GM12872 (cell line): ENCODE data around the gene PIK3AP1.

Source experiments
- TF ChIP-seq, protein P1 (sequence below): IDR thresholded peaks from 3 replicates; pipeline ENCODE4 v1.5.1; 2011; ENCODE audit warnings: low read depth, mild to moderate bottlenecking, low read length, moderate library complexity; ENCODE audit not compliant: insufficient read depth

Gene PIK3AP1

DNA sequence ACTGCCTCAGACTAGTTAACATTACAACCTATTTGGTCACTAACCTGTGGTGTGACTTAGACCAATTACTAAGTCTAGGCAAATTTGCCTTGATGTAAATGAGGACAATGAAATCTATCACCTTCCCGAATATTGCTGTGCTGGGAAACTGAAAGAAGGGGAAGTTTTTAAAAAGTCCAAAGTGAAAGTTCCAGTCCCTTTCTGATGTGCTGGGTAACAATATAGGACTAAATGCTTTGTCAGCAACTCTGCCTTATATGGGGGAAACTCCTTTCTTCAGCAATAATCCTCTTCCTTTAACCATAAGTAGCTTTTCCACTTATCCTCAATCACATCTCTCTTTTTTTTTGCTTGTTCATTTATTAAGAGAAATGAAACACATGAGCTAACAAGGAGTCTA, 3.9 kb downstream of the PIK3AP1 start:
- TF ChIP-seq, protein P1, sequence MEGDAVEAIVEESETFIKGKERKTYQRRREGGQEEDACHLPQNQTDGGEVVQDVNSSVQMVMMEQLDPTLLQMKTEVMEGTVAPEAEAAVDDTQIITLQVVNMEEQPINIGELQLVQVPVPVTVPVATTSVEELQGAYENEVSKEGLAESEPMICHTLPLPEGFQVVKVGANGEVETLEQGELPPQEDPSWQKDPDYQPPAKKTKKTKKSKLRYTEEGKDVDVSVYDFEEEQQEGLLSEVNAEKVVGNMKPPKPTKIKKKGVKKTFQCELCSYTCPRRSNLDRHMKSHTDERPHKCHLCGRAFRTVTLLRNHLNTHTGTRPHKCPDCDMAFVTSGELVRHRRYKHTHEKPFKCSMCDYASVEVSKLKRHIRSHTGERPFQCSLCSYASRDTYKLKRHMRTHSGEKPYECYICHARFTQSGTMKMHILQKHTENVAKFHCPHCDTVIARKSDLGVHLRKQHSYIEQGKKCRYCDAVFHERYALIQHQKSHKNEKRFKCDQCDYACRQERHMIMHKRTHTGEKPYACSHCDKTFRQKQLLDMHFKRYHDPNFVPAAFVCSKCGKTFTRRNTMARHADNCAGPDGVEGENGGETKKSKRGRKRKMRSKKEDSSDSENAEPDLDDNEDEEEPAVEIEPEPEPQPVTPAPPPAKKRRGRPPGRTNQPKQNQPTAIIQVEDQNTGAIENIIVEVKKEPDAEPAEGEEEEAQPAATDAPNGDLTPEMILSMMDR, result no peak

DNA sequence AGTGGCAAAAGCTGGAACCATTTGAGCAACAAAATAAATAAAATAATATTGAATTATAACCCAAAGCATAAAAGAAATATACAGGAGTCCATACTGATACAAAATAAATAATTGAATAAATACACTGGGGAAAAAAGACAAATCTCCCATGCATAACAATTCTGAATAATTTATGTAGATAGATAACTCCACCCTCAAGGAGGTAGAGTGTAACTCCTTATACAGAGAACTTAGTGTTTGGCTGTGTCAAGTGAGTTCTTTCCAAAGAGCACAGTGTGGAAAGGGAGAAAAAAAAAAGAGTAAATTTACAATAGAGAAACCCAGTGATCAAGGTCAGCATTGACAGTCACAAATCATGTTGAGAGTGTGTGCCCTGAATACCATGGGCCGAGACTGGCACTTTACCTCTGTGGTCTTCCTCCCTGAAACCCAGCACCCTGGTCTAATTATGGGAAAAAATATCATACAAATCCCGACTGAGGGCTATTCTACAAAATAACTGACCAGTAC, 5.5 kb downstream of the PIK3AP1 start:
- TF ChIP-seq, protein P1, result no peak

DNA sequence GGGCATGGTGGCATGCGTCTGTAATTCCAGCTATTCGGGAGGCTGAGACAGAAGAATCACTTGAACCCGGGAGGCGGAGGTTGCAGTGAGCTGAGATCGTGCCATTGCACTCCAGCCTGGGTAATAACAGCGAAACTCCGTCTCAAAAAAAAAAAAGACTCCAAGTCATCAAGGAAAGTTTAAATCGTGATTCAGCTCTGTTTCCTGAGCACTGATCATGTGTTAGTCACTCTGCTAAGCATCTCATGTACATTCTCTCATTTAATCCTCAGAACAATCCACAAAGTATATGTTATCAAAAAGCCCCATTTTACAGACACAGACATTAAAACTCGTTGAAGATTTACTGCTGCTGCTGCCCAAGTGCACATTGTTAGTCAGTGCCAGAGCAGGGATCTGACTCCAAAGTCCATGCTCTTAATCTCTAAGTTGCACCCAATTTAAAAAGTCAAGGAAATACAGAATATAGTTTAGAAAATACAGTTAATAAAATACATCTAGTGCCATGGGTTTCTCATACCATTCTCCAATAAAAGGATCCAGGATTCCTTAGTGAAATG, 6.2 kb downstream of the PIK3AP1 start:
- TF ChIP-seq, protein P1, result no peak

DNA sequence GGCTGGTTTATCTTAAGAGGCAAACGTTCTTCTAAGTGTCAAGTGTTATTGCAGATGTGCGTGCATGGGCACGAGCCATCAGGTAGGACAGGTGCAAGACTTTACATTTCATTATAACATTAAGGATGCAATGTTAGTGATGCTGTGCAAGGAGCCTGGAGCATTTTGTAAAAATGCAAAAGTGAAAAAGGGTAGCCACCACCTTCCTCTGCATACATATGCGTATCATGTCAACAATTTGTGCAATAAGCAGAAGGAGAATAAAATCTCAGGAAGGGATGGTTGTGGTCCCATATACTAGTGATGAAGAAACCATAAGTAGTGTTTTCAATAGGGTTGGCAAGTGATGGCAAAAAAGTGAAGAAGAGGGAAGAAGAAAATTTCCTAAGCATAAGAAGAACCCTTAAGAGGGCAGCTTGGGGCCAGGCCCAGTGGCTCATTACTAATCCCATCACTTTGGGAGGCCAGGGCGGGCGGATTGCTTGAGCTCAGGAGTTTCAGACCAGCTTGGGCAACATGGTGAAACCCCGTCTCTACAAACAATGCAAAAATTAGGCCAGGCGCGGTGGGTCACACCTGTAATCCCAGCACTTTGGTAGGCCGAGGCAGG, 7.5 kb downstream of the PIK3AP1 start:
- TF ChIP-seq, protein P1, result no peak

DNA sequence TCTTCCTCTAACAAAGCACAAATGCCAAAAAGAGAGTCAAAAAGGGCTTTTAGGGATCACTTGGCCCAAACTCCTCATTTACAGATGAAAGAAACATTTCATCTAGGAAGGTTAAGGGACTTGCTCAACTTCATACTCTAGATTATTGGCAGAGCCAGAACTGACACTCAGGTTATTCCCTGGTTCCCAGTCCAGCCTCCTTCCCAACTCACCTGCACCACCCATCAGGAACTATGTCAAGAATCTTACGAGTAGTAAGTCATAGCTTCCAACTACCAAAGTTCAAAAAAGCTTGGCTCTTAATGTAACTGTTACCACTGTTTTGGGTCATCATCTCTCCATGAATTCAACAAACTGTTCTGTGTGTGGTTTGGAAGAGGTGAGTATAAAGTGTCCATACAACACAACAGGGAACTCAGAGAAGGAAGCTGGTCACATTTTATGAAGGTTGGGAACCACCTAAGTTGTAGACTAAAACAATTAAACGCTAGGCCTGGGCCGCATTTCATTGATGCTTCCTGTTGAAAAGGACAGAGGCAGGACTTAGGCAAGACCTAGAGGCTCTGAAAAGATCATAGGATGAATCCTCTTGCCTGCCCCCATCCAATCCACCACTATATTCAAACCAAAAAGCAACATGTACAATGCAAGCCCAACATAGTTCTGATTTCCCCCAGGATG, 9.1 kb downstream of the PIK3AP1 start:
- TF ChIP-seq, protein P1, result no peak

DNA sequence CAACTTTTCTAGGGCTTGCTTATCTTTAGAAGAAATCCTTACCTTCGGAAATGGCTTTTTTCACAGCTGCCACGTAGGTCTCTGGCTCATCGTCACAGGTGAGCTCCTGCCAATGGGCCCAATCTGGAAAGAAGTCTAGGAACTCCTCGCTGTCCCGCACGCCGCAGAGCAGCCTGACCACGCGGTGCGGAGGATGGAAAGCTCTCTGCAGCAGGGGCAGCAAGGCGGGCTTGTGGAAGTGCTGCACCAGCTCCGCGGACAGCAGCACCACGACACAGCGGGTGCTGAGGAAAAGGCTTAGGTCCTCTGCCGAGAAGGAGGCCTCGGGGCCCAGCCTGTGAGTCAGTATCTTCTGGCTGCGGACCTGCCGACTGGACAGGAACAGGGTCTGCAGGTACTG, 10.8 kb downstream of the PIK3AP1 start:
- TF ChIP-seq, protein P1, result no peak

DNA sequence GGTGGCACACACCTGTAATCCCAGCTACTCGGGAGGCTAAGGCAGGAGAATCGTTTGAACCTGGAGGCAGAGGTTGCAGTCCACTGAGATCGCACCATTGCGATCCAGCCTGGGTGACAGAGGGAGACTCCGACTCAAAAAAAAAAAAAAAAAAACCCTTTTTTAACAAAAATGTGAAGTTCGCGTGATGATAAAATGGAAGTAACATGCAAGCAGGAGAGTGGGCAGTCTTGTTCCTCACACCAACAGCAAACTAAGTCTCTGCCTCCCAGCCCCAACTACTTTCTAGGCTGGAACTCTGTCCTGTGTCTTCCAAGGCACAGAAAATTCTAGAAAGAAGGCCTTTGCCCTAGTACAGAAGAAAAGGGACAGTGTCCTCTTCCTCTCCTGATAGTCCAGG, 11.3 kb downstream of the PIK3AP1 start:
- TF ChIP-seq, protein P1, result no peak
